K562 (cell line): Measurements from ENCODE around the gene AFF1.

ENCODE experiments used
- CBFA2T2 ChIP-seq: fragments of 450-650 bp; conservative IDR thresholded peaks from 2 replicates; pipeline ENCODE4 v1.6.1; 2017; ENCODE audit warnings: mild to moderate bottlenecking
- CCAR2 ChIP-seq: fragments of 200-400 bp; formaldehyde crosslinking; IDR thresholded peaks from 2 replicates; pipeline ENCODE4 v1.6.1; 2017; ENCODE audit warnings: mild to moderate bottlenecking, low read depth, low read length
- GTF2F1 ChIP-seq: IDR thresholded peaks from 2 replicates; pipeline ENCODE4 v1.6.1; 2011; ENCODE audit warnings: low read depth, low read length, improper control_type of control experiment
- RBM39 ChIP-seq: fragments of 200-400 bp; formaldehyde crosslinking; optimal IDR thresholded peaks from 2 replicates; pipeline ENCODE3; 2018; ENCODE audit warnings: low read depth, low read length
- TAF9B ChIP-seq: fragments of 450-650 bp; IDR thresholded peaks from 2 replicates; pipeline ENCODE4 v1.6.1; 2018; ENCODE audit warnings: mild to moderate bottlenecking; ENCODE audit not compliant: partially characterized antibody
- TCF3 ChIP-seq: sonication (generic); formaldehyde crosslinking; IDR thresholded peaks from 2 replicates; pipeline ENCODE4 v1.4.0; 2020; ENCODE audit warnings: mild to moderate bottlenecking, missing genetic modification reagents
- TEAD4 ChIP-seq, 2 experiments: sonication (generic) in 1 of 2; formaldehyde crosslinking in 1 of 2; IDR thresholded peaks; 2 replicates each; pipeline versions ENCODE4 v1.6.1 to v1.8.0; 2012 to 2022; ENCODE audit warnings: borderline replicate concordance in 1 of 2, inconsistent platforms in 1 of 2, low read length in 1 of 2, mild to moderate bottlenecking in 1 of 2, missing genetic modification reagents in 1 of 2
- TF ChIP-seq, protein P1 (sequence below), 3 experiments: IDR thresholded peaks in 2 of 3; conservative IDR thresholded peaks in 1 of 3; 2 replicates each; pipeline ENCODE4 v1.5.1; 2011 to 2012; ENCODE audit warnings: low read length in 3 of 3, mild to moderate bottlenecking in 3 of 3, control low read depth in 2 of 3, improper control_type of control experiment in 1 of 3, inconsistent platforms in 1 of 3, low read depth in 1 of 3, mixed read lengths in 1 of 3, moderate library complexity in 1 of 3; ENCODE audit not compliant: insufficient read depth in 2 of 3
- TF ChIP-seq, protein P2 (sequence below): sonication (generic); formaldehyde crosslinking; IDR thresholded peaks from 2 replicates; pipeline ENCODE4 v1.9.0; 2022; ENCODE audit warnings: mild to moderate bottlenecking, missing genetic modification reagents
- TF ChIP-seq, protein P3 (sequence below): fragments of 250-450 bp; sonication (Bioruptor Pico); IDR thresholded peaks from 2 replicates; pipeline ENCODE4 v1.5.0; 2022; ENCODE audit warnings: mild to moderate bottlenecking
- TF ChIP-seq, protein P4 (sequence below): fragments of 450-650 bp; formaldehyde crosslinking; IDR thresholded peaks from 2 replicates; pipeline ENCODE4 v1.4.0; 2020; ENCODE audit warnings: mild to moderate bottlenecking, moderate library complexity
- TF ChIP-seq, protein P5 (sequence below): fragments of 200-600 bp; sonication (generic); IDR thresholded peaks from one replicate; pipeline ENCODE4 v1.6.1; 2012; ENCODE audit warnings: mild to moderate bottlenecking, low read depth, low read length, inconsistent platforms

DNA sequence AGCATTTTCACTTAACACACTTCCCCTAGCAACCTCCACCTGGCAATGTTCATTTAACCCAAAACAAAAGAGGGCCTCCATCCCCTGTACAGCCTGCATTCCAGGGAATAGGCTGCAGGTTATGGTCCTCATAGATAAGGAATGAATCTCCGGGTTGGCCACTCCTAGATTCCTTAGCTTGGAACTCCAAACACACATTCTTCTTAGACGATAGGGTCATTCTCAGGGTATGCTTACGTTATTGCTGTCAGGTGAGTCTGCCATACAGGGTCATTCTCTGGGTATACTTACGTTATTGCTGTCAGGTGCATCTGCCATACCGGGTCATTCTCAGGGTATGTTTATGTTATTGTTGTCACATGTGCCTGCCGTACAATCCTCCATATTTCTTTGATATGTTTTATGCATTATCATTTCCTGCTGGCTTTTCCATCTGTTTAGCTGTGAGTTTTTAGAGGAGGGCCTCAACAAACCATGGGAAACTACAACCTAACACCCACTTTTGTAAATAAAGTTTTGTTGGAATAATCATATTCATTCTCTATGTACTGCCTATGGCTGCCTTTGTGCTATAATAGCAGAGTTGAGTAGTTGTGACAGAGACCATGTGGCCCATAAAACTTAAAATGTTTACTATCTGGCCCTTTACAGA lies 8.2 kb upstream of the AFF1 start:
- TF ChIP-seq TAF9B (no peak), TCF3 (CRISPR knock-in tag) (0 out of 2 replicates have a peak, but pooled peaks have one; percentile 17), GTF2F1 (no peak), RBM39 (no peak), CCAR2 (no peak), TEAD4 (IDR thresholded peaks at IDR 0.05; ENCODE audit: low read length) (0 out of 2 replicates have a peak, but pooled peaks have one; percentile 50), TEAD4 (CRISPR knock-in tag; IDR thresholded peaks at IDR 0.05; ENCODE audit: borderline replicate concordance) (no peak), CBFA2T2 (no peak)
- TF ChIP-seq, protein P1, sequence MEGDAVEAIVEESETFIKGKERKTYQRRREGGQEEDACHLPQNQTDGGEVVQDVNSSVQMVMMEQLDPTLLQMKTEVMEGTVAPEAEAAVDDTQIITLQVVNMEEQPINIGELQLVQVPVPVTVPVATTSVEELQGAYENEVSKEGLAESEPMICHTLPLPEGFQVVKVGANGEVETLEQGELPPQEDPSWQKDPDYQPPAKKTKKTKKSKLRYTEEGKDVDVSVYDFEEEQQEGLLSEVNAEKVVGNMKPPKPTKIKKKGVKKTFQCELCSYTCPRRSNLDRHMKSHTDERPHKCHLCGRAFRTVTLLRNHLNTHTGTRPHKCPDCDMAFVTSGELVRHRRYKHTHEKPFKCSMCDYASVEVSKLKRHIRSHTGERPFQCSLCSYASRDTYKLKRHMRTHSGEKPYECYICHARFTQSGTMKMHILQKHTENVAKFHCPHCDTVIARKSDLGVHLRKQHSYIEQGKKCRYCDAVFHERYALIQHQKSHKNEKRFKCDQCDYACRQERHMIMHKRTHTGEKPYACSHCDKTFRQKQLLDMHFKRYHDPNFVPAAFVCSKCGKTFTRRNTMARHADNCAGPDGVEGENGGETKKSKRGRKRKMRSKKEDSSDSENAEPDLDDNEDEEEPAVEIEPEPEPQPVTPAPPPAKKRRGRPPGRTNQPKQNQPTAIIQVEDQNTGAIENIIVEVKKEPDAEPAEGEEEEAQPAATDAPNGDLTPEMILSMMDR (IDR thresholded peaks at IDR 0.05 in 2 of 3, conservative IDR thresholded peaks at IDR 0.05 in 1 of 3; ENCODE audit: insufficient read depth in 2 of 3, low read depth in 1 of 3, low read length in 3 of 3), result no peak
- TF ChIP-seq, protein P2, sequence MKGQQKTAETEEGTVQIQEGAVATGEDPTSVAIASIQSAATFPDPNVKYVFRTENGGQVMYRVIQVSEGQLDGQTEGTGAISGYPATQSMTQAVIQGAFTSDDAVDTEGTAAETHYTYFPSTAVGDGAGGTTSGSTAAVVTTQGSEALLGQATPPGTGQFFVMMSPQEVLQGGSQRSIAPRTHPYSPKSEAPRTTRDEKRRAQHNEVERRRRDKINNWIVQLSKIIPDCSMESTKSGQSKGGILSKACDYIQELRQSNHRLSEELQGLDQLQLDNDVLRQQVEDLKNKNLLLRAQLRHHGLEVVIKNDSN (CRISPR knock-in tag), result no peak
- TF ChIP-seq, protein P3, sequence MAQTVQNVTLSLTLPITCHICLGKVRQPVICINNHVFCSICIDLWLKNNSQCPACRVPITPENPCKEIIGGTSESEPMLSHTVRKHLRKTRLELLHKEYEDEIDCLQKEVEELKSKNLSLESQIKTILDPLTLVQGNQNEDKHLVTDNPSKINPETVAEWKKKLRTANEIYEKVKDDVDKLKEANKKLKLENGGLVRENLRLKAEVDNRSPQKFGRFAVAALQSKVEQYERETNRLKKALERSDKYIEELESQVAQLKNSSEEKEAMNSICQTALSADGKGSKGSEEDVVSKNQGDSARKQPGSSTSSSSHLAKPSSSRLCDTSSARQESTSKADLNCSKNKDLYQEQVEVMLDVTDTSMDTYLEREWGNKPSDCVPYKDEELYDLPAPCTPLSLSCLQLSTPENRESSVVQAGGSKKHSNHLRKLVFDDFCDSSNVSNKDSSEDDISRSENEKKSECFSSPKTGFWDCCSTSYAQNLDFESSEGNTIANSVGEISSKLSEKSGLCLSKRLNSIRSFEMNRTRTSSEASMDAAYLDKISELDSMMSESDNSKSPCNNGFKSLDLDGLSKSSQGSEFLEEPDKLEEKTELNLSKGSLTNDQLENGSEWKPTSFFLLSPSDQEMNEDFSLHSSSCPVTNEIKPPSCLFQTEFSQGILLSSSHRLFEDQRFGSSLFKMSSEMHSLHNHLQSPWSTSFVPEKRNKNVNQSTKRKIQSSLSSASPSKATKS (CRISPR knock-in tag), result no peak
- TF ChIP-seq, protein P4, sequence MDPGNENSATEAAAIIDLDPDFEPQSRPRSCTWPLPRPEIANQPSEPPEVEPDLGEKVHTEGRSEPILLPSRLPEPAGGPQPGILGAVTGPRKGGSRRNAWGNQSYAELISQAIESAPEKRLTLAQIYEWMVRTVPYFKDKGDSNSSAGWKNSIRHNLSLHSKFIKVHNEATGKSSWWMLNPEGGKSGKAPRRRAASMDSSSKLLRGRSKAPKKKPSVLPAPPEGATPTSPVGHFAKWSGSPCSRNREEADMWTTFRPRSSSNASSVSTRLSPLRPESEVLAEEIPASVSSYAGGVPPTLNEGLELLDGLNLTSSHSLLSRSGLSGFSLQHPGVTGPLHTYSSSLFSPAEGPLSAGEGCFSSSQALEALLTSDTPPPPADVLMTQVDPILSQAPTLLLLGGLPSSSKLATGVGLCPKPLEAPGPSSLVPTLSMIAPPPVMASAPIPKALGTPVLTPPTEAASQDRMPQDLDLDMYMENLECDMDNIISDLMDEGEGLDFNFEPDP (CRISPR knock-in tag), result no peak
- TF ChIP-seq, protein P5, sequence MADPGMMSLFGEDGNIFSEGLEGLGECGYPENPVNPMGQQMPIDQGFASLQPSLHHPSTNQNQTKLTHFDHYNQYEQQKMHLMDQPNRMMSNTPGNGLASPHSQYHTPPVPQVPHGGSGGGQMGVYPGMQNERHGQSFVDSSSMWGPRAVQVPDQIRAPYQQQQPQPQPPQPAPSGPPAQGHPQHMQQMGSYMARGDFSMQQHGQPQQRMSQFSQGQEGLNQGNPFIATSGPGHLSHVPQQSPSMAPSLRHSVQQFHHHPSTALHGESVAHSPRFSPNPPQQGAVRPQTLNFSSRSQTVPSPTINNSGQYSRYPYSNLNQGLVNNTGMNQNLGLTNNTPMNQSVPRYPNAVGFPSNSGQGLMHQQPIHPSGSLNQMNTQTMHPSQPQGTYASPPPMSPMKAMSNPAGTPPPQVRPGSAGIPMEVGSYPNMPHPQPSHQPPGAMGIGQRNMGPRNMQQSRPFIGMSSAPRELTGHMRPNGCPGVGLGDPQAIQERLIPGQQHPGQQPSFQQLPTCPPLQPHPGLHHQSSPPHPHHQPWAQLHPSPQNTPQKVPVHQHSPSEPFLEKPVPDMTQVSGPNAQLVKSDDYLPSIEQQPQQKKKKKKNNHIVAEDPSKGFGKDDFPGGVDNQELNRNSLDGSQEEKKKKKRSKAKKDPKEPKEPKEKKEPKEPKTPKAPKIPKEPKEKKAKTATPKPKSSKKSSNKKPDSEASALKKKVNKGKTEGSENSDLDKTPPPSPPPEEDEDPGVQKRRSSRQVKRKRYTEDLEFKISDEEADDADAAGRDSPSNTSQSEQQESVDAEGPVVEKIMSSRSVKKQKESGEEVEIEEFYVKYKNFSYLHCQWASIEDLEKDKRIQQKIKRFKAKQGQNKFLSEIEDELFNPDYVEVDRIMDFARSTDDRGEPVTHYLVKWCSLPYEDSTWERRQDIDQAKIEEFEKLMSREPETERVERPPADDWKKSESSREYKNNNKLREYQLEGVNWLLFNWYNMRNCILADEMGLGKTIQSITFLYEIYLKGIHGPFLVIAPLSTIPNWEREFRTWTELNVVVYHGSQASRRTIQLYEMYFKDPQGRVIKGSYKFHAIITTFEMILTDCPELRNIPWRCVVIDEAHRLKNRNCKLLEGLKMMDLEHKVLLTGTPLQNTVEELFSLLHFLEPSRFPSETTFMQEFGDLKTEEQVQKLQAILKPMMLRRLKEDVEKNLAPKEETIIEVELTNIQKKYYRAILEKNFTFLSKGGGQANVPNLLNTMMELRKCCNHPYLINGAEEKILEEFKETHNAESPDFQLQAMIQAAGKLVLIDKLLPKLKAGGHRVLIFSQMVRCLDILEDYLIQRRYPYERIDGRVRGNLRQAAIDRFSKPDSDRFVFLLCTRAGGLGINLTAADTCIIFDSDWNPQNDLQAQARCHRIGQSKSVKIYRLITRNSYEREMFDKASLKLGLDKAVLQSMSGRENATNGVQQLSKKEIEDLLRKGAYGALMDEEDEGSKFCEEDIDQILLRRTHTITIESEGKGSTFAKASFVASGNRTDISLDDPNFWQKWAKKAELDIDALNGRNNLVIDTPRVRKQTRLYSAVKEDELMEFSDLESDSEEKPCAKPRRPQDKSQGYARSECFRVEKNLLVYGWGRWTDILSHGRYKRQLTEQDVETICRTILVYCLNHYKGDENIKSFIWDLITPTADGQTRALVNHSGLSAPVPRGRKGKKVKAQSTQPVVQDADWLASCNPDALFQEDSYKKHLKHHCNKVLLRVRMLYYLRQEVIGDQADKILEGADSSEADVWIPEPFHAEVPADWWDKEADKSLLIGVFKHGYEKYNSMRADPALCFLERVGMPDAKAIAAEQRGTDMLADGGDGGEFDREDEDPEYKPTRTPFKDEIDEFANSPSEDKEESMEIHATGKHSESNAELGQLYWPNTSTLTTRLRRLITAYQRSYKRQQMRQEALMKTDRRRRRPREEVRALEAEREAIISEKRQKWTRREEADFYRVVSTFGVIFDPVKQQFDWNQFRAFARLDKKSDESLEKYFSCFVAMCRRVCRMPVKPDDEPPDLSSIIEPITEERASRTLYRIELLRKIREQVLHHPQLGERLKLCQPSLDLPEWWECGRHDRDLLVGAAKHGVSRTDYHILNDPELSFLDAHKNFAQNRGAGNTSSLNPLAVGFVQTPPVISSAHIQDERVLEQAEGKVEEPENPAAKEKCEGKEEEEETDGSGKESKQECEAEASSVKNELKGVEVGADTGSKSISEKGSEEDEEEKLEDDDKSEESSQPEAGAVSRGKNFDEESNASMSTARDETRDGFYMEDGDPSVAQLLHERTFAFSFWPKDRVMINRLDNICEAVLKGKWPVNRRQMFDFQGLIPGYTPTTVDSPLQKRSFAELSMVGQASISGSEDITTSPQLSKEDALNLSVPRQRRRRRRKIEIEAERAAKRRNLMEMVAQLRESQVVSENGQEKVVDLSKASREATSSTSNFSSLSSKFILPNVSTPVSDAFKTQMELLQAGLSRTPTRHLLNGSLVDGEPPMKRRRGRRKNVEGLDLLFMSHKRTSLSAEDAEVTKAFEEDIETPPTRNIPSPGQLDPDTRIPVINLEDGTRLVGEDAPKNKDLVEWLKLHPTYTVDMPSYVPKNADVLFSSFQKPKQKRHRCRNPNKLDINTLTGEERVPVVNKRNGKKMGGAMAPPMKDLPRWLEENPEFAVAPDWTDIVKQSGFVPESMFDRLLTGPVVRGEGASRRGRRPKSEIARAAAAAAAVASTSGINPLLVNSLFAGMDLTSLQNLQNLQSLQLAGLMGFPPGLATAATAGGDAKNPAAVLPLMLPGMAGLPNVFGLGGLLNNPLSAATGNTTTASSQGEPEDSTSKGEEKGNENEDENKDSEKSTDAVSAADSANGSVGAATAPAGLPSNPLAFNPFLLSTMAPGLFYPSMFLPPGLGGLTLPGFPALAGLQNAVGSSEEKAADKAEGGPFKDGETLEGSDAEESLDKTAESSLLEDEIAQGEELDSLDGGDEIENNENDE, result no peak
